Activated naive CD4-positive, alpha-beta T cell treated with anti-CD3 and anti-CD28 coated beads for 36 hours (primary cell): ENCODE data around the gene MFN2. TPM values are rescaled to one million over a fixed set of nuclear protein-coding genes. Genes with fewer than 3 reads are reported as not detected.
"Not testable (repeated sequence)": the region's sequence is repeated elsewhere in the genome, so short reads cannot be mapped to it uniquely, and the experiment has no call there.

Experiments
- CTCF ChIA-PET: fragments of 350-600 bp; sonication (Branson Sonifier 250); formaldehyde crosslinking; loops from one replicate; lab custom pipeline; 2021; ENCODE audit warnings: antibody characterized with exemption; lab: Charles Lee
- DNase-seq: peaks from one replicate; pipeline ENCODE4 v3.0.0-alpha.2; 2020
- H3K27ac Mint-ChIP-seq: one replicate; pipeline ENCODE4 v1.8.0; 2021; ENCODE audit warnings: mild to moderate bottlenecking, mixed read lengths
- H3K27me3 Mint-ChIP-seq: one replicate; pipeline ENCODE4 v1.8.0; 2021; ENCODE audit warnings: low read depth, mixed read lengths
- H3K36me3 Mint-ChIP-seq: one replicate; pipeline ENCODE4 v1.8.0; 2021; ENCODE audit warnings: low read depth, mixed read lengths
- H3K4me1 Mint-ChIP-seq: one replicate; pipeline ENCODE4 v1.8.0; 2021; ENCODE audit warnings: low read depth, mixed read lengths
- H3K4me3 Mint-ChIP-seq: one replicate; pipeline ENCODE4 v1.8.0; 2021; ENCODE audit warnings: mild to moderate bottlenecking, moderate library complexity, mixed read lengths
- H3K9me3 Mint-ChIP-seq: one replicate; pipeline ENCODE4 v1.8.0; 2021; ENCODE audit warnings: mixed read lengths
- intact Hi-C: fragments of 100-400 bp; cut with micrococcal nuclease; formaldehyde crosslinking; loops from one replicate; pipeline ENCODE4 v1.15.1; 2023
- total RNA-seq, 2 experiments: library from RNA; stranded (reverse); gene quantifications; one replicate each; pipeline ENCODE4 v1.2.3, GENCODE V29; 2021

MFN2 gene
- total RNA-seq, 2 experiments from 2014 or later: 47.4 to 52.3 TPM

GRCh38 chr1:12007204-12007603 is 27.0 kb downstream of the MFN2 start:
- H3K4me3 Mint-ChIP-seq: no peak overlapping the region
- H3K36me3 Mint-ChIP-seq: peaks cover 54% of the 10 kb centered on the region
- no peaks in the 10 kb centered on the region for H3K4me1 Mint-ChIP-seq
- no peaks in the 10 kb centered on the region for H3K9me3 Mint-ChIP-seq
- CTCF ChIA-PET: no interaction called here
- no peak for DNase-seq
- intact Hi-C loops: no loop called here
- no peaks in the 10 kb centered on the region for H3K27me3 Mint-ChIP-seq
- H3K27ac Mint-ChIP-seq: no peak overlapping the region

GRCh38 chr1:12008355-12008754 is 28.1 kb downstream of the MFN2 start:
- H3K27ac Mint-ChIP-seq: not testable (repeated sequence)

GRCh38 chr1:12009318-12009947 is 29.2 kb downstream of the MFN2 start:
- Mint-ChIP-seq H3K4me3 (no peak overlapping the region), H3K27ac (no peak overlapping the region), H3K4me1 (peaks cover 7% of the 10 kb centered on the region), H3K36me3 (peaks cover 49% of the 10 kb centered on the region), H3K27me3 (no peaks in the 10 kb centered on the region), H3K9me3 (no peaks in the 10 kb centered on the region)
- no peak for DNase-seq
- CTCF ChIA-PET: no interaction called here
- intact Hi-C loops: no loop called here

More at GRCh38 chr1:12008355-12008754, 28.1 kb downstream of the MFN2 start:
- intact Hi-C loops, H3K4me1 Mint-ChIP-seq, H3K27me3 Mint-ChIP-seq, H3K9me3 Mint-ChIP-seq, DNase-seq, CTCF ChIA-PET, H3K4me3 Mint-ChIP-seq: not testable (repeated sequence)
- H3K36me3 Mint-ChIP-seq: peaks cover 54% of the 10 kb centered on the region

GRCh38 chr1:12010746-12011570 is 30.7 kb downstream of the MFN2 start:
- no peaks in the 10 kb centered on the region for H3K9me3 Mint-ChIP-seq
- intact Hi-C loops: no loop called here
- peaks cover 36% of the 10 kb centered on the region for H3K36me3 Mint-ChIP-seq
- CTCF ChIA-PET: interaction anchor here (1.0 to 1.1 kb wide), 2 partner anchors 9 to 13 kb away, joined by 3 to 5 read pairs; no protein-coding TSS in a partner anchor
- H3K4me1 Mint-ChIP-seq: peaks cover 7% of the 10 kb centered on the region
- no peak overlapping the region for H3K4me3 Mint-ChIP-seq
- DNase-seq: no peak
- H3K27me3 Mint-ChIP-seq: no peaks in the 10 kb centered on the region
- H3K27ac Mint-ChIP-seq: no peak overlapping the region

- peaks cover 30% of the 10 kb centered on the region for H3K36me3 Mint-ChIP-seq
- CTCF ChIA-PET: no interaction called here
- DNase-seq: no peak
- peak overlapping the region; percentile 82 for H3K27ac Mint-ChIP-seq
- peaks cover 7% of the 10 kb centered on the region for H3K4me1 Mint-ChIP-seq
- H3K9me3 Mint-ChIP-seq: no peaks in the 10 kb centered on the region
- intact Hi-C loops: no loop called here
- no peak overlapping the region for H3K4me3 Mint-ChIP-seq
- H3K27me3 Mint-ChIP-seq: no peaks in the 10 kb centered on the region
These were observed 31.8 kb downstream of the MFN2 start for GRCh38 chr1:12011998-12012397.

GRCh38 chr1:12012560-12013316 is 32.5 kb downstream of the MFN2 start:
- no peaks in the 10 kb centered on the region for H3K9me3 Mint-ChIP-seq
- no peak for DNase-seq

GRCh38 chr1:12014141-12014991 is 34.1 kb downstream of the MFN2 start:
- Mint-ChIP-seq H3K4me3 (no peak overlapping the region), H3K27ac (peak overlapping the region; percentile 71), H3K9me3 (no peaks in the 10 kb centered on the region), H3K4me1 (peaks cover 7% of the 10 kb centered on the region), H3K36me3 (peaks cover 21% of the 10 kb centered on the region), H3K27me3 (no peaks in the 10 kb centered on the region)
- intact Hi-C loops: no loop called here
- peak; percentile 19 for DNase-seq
- CTCF ChIA-PET: interaction anchor here (0.7 to 1.0 kb wide), 2 partner anchors 13 to 70 kb away, joined by 3 to 5 read pairs; no protein-coding TSS in a partner anchor

More at GRCh38 chr1:12012560-12013316, 32.5 kb downstream of the MFN2 start:
- Mint-ChIP-seq H3K4me1 (peaks cover 7% of the 10 kb centered on the region), H3K27me3 (no peaks in the 10 kb centered on the region), H3K36me3 (peaks cover 23% of the 10 kb centered on the region), H3K27ac (peak overlapping the region; percentile 61), H3K4me3 (no peak overlapping the region)
- CTCF ChIA-PET: no interaction called here
- intact Hi-C loops: no loop called here

GRCh38 chr1:12015001-12015491 is 34.8 kb downstream of the MFN2 start:
- intact Hi-C loops: no loop called here
- H3K4me1 Mint-ChIP-seq: peaks cover 9% of the 10 kb centered on the region
- no peaks in the 10 kb centered on the region for H3K27me3 Mint-ChIP-seq
- CTCF ChIA-PET: interaction anchor here (1.0 kb wide), 1 partner anchor 13 kb away, joined by 5 read pairs; no protein-coding TSS in a partner anchor
- no peak overlapping the region for H3K27ac Mint-ChIP-seq
- no peak for DNase-seq
- no peak overlapping the region for H3K4me3 Mint-ChIP-seq
- peaks cover 17% of the 10 kb centered on the region for H3K36me3 Mint-ChIP-seq
- H3K9me3 Mint-ChIP-seq: no peaks in the 10 kb centered on the region

- H3K9me3 Mint-ChIP-seq: no peaks in the 10 kb centered on the region
- H3K4me3 Mint-ChIP-seq: no peak overlapping the region
- H3K36me3 Mint-ChIP-seq: peaks cover 14% of the 10 kb centered on the region
- H3K27me3 Mint-ChIP-seq: no peaks in the 10 kb centered on the region
- no peak overlapping the region for H3K27ac Mint-ChIP-seq
- CTCF ChIA-PET: no interaction called here
- intact Hi-C loops: no loop called here
- H3K4me1 Mint-ChIP-seq: peaks cover 11% of the 10 kb centered on the region
- no peak for DNase-seq
These were observed 35.3 kb downstream of the MFN2 start for GRCh38 chr1:12015499-12015898.

GRCh38 chr1:12016182-12016581 is 35.9 kb downstream of the MFN2 start:
- intact Hi-C loops: no loop called here
- H3K27ac Mint-ChIP-seq: no peak overlapping the region

GRCh38 chr1:12019858-12020509 is 39.7 kb downstream of the MFN2 start:
- intact Hi-C loops: loop anchor here (1.0 to 2.0 kb wide), 5 partner anchors 27 to 214 kb away; partner anchors contain the start of genes CLCN6 and MFN2
- H3K27ac Mint-ChIP-seq: peak overlapping the region; percentile 56
- CTCF ChIA-PET: interaction anchor here (1.1 kb wide), 1 partner anchor 46 kb away, joined by 3 read pairs; no protein-coding TSS in a partner anchor
- peak overlapping the region; percentile 82 for H3K4me3 Mint-ChIP-seq
- H3K36me3 Mint-ChIP-seq: peaks cover 16% of the 10 kb centered on the region
- DNase-seq: no peak
- H3K9me3 Mint-ChIP-seq: no peaks in the 10 kb centered on the region
- H3K4me1 Mint-ChIP-seq: peaks cover 8% of the 10 kb centered on the region
- H3K27me3 Mint-ChIP-seq: no peaks in the 10 kb centered on the region

More at GRCh38 chr1:12016182-12016581, 35.9 kb downstream of the MFN2 start:
- H3K27me3 Mint-ChIP-seq: no peaks in the 10 kb centered on the region
- no peak for DNase-seq
- H3K4me3 Mint-ChIP-seq: no peak overlapping the region
- peaks cover 12% of the 10 kb centered on the region for H3K4me1 Mint-ChIP-seq
- CTCF ChIA-PET: no interaction called here
- peaks cover 13% of the 10 kb centered on the region for H3K36me3 Mint-ChIP-seq
- no peaks in the 10 kb centered on the region for H3K9me3 Mint-ChIP-seq
